ENCODE data around the gene PPP3CA. TPM values are rescaled to one million over a fixed set of nuclear protein-coding genes. Genes with fewer than 3 reads are reported as not detected.

Gene PPP3CA
- total RNA-seq, 1 donor from 2014 or later: 64.5 TPM

DNA sequence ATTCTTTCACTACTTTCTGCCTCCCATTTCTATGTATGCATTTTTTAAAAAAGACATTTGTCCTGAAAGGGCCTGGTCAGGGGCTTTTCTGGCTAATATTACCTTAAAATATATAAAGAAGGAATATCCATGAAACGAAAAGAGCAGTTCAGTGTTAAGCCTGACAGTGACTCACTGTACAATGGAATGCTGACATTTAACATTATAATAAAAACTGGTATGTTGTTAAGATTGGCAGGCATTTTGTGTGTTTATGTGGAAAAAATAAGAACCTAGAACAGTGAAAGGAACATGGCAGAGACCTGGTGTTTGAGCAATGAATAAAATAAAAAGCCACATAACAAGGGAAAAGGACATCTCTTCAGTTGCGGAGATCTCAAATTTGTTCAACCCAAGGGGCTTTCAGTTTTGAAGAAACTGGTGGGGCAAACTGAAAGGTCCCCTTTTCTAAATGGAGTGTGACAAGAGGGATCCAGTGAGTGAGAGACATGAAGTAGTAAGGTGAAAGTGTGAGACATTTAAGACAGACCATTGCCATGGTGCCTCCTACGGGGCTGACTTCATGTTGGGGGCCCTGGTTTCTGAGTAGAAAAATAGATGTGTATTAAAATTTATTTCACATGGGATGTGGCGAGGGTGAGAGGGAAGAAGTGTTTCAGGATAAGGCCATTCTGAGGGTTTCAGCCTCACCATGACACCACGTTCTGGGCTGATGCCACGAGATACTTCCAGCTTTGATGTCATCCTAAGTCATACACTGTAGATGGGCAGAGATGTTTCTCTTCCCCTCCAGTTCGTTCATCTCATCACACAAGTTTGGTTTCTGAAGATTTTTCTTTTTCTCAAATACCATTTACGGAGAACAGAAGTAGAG, 324.9 kb downstream of the PPP3CA start:
- TF ChIP-seq, protein P1, sequence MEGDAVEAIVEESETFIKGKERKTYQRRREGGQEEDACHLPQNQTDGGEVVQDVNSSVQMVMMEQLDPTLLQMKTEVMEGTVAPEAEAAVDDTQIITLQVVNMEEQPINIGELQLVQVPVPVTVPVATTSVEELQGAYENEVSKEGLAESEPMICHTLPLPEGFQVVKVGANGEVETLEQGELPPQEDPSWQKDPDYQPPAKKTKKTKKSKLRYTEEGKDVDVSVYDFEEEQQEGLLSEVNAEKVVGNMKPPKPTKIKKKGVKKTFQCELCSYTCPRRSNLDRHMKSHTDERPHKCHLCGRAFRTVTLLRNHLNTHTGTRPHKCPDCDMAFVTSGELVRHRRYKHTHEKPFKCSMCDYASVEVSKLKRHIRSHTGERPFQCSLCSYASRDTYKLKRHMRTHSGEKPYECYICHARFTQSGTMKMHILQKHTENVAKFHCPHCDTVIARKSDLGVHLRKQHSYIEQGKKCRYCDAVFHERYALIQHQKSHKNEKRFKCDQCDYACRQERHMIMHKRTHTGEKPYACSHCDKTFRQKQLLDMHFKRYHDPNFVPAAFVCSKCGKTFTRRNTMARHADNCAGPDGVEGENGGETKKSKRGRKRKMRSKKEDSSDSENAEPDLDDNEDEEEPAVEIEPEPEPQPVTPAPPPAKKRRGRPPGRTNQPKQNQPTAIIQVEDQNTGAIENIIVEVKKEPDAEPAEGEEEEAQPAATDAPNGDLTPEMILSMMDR (IDR thresholded peaks at IDR 0.05): no peak
- H3K4me1 ChIP-seq: peaks cover 0 to 9% of the 10 kb centered on the region in 2 donors
- no peaks in the 10 kb centered on the region for H3K9me3 ChIP-seq
- peak overlapping the region; percentile 15 to 29 for H3K27ac ChIP-seq
- H3K27me3 ChIP-seq: no peaks in the 10 kb centered on the region
- DNase-seq (ENCODE audit: low spot score in 2 of 2): no peak
- peaks cover 0 to 7% of the 10 kb centered on the region in 2 donors for H3K36me3 ChIP-seq
- no peak overlapping the region for H3K4me3 ChIP-seq
- intact Hi-C loops (cut with DNase I): no loop called here

GRCh38 chr4:101020956-101021355, 326.4 kb downstream of the PPP3CA start:
- Histone ChIP-seq H3K9me3 (no peaks in the 10 kb centered on the region), H3K36me3 (peaks cover 0 to 4% of the 10 kb centered on the region in 2 donors), H3K4me1 (peaks cover 0 to 9% of the 10 kb centered on the region in 2 donors), H3K27ac (peak overlapping the region in 1 of 2 donors; percentile 4), H3K4me3 (no peak overlapping the region), H3K27me3 (no peaks in the 10 kb centered on the region)
- TF ChIP-seq, protein P1 (IDR thresholded peaks at IDR 0.05): no peak
- intact Hi-C loops (cut with DNase I): no loop called here
- no peak for DNase-seq (ENCODE audit: low spot score in 2 of 2)

GRCh38 chr4:101019941-101020401, 327.4 kb downstream of the PPP3CA start:
- Histone ChIP-seq H3K36me3 (no peaks in the 10 kb centered on the region), H3K9me3 (no peaks in the 10 kb centered on the region), H3K27me3 (no peaks in the 10 kb centered on the region), H3K27ac (no peak overlapping the region), H3K4me3 (no peak overlapping the region), H3K4me1 (peaks cover 0 to 9% of the 10 kb centered on the region in 2 donors)
- DNase-seq (ENCODE audit: low spot score in 2 of 2): no peak
- intact Hi-C loops (cut with DNase I): no loop called here
- TF ChIP-seq, protein P1 (IDR thresholded peaks at IDR 0.05): no peak

- intact Hi-C loops (cut with DNase I): no loop called here
- no peak overlapping the region for H3K27ac ChIP-seq
- no peaks in the 10 kb centered on the region for H3K36me3 ChIP-seq
Observed at GRCh38 chr4:101019313-101019712, 328.0 kb downstream of the PPP3CA start.

DNA sequence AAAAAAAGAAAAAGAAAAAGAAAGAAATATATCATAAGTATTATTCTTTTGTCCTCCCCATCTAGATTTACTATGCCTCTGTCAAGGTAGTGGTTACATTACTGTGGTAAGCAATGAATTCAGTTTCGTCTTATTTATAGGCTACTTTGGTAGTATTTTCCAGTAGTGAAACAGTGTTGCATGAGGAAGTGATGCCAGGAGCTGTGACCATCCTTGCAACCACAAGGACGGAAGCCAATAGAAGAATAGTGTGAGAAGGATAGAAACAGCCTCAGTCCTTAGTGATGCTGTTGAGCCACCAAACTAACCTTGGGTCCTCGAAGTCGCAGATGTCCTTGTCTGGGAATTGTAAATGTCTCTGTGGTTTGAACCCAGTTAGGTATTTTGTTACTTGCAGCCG, 328.5 kb downstream of the PPP3CA start:
- DNase-seq (ENCODE audit: low spot score in 2 of 2): no peak
- TF ChIP-seq, protein P1 (IDR thresholded peaks at IDR 0.05): no peak
- Histone ChIP-seq H3K27ac (no peak overlapping the region), H3K36me3 (no peaks in the 10 kb centered on the region), H3K4me3 (no peak overlapping the region), H3K4me1 (peaks cover 0 to 9% of the 10 kb centered on the region in 2 donors), H3K9me3 (no peaks in the 10 kb centered on the region), H3K27me3 (no peaks in the 10 kb centered on the region)
- intact Hi-C loops (cut with DNase I): no loop called here

More at GRCh38 chr4:101019313-101019712, 328.0 kb downstream of the PPP3CA start:
- H3K4me1 ChIP-seq: peaks cover 0 to 9% of the 10 kb centered on the region in 2 donors
- no peaks in the 10 kb centered on the region for H3K27me3 ChIP-seq
- TF ChIP-seq, protein P1 (IDR thresholded peaks at IDR 0.05): no peak
- no peak overlapping the region for H3K4me3 ChIP-seq
- H3K9me3 ChIP-seq: no peaks in the 10 kb centered on the region
- no peak for DNase-seq (ENCODE audit: low spot score in 2 of 2)
